Measurements from ENCODE around the gene CEP72.
A peak's percentile ranks its signal among the peaks of the same experiment; 100 is the strongest.

The CEP72 gene

GRCh38 chr5:661891-662750 lies 50.0 kb downstream of the CEP72 start:
- DNase-seq, result no peak

GRCh38 chr5:662751-663435 lies 50.8 kb downstream of the CEP72 start:
- no peak for DNase-seq

- DNase-seq, result no peak
Measured at GRCh38 chr5:663436-664342, 51.5 kb downstream of the CEP72 start.

GRCh38 chr5:664343-664993 lies 52.3 kb downstream of the CEP72 start:
- no peak for DNase-seq

GRCh38 chr5:664994-665360 lies 52.8 kb downstream of the CEP72 start:
- DNase-seq, result no peak

GRCh38 chr5:665541-665955 lies 53.4 kb downstream of the CEP72 start:
- DNase-seq, result no peak

- no peak for DNase-seq
Measured at GRCh38 chr5:665956-666711, 54.0 kb downstream of the CEP72 start.

GRCh38 chr5:666816-667498 lies 54.8 kb downstream of the CEP72 start:
- DNase-seq, result no peak

- DNase-seq, result peak; percentile 49 to 52
Measured at GRCh38 chr5:668283-668995, 56.3 kb downstream of the CEP72 start.

- DNase-seq, result peak; percentile 94 to 96
Measured at GRCh38 chr5:669111-669841, 57.1 kb downstream of the CEP72 start.

GRCh38 chr5:669842-670395 lies 57.8 kb downstream of the CEP72 start:
- no peak for DNase-seq

GRCh38 chr5:670396-671270 lies 58.5 kb downstream of the CEP72 start:
- DNase-seq, result no peak

GRCh38 chr5:671459-672328 lies 59.6 kb downstream of the CEP72 start:
- DNase-seq, result peak; percentile 76 to 83

- peak; percentile 46 to 72 for DNase-seq
Measured at GRCh38 chr5:672329-673160, 60.4 kb downstream of the CEP72 start.

- no peak for DNase-seq
Measured at GRCh38 chr5:673161-673830, 61.2 kb downstream of the CEP72 start.
